Erythroblast (primary cell): ENCODE data around the gene ARSB.

Source experiments
- DNase-seq, 2 experiments: peaks; one replicate each; lab custom pipeline; 2025; lab: John Stamatoyannopoulos, UW
- GATA1 ChIP-seq: IDR thresholded peaks from 2 replicates; pipeline ENCODE4 v1.6.1; 2011; ENCODE audit warnings: low read depth, mild to moderate bottlenecking, control low read depth, low read length, moderate library complexity
- POLR2A ChIP-seq: IDR thresholded peaks from 2 replicates; pipeline ENCODE4 v1.6.1; 2011; ENCODE audit warnings: mild to moderate bottlenecking, low read length

The ARSB gene

GRCh38 chr5:78908173-78909061 is 76.7 kb downstream of the ARSB start:
- no peak for DNase-seq
- TF ChIP-seq GATA1: no peak
- no peak for TF ChIP-seq POLR2A

- TF ChIP-seq POLR2A: no peak
- TF ChIP-seq GATA1: no peak
These were observed 77.7 kb downstream of the ARSB start for GRCh38 chr5:78907255-78907891.

DNA sequence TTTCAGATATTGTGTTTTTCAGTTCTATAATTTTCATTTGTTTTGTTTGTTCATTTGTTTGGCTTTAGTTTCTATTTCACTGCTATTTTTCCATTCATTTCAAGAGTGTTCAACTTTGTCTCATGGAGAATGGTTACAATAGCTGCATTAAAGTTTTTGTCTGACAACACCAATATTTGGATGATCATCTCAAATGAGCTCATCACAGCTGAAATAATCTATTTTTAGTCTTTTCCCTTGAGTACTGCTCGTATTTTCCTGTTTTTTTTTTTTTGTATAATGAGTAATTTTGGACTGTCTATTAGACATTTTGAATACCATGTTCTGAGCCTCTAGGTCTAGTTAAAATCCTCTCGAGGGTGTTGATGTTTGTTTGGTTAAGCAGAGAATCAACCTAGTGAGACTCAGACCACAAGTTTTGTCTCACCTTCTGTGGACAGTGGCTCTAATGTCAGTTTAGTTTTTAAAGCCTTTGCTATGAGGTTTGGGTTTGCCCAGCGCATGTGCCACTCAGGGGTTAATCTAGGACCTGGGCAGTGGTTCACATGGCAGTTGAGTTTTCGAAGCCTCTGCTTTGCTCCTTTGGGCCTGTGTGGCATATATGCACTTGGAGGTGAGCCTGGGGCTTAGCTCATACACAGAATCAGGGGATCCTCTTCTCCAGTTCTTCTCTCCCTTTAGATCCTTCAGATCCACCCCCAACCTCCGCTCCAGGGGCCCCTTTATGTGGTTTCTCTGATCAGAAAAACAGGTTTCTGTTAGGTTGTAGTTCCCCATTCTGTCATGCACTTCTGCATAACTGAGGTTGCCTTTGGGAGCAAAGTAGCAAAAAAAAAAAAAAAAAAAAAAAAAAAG is 79.8 kb downstream of the ARSB start:
- TF ChIP-seq POLR2A (no peak), GATA1 (no peak)
- DNase-seq: no peak

More at GRCh38 chr5:78907255-78907891, 77.7 kb downstream of the ARSB start:
- no peak for DNase-seq

GRCh38 chr5:78903861-78904260 is 81.2 kb downstream of the ARSB start:
- TF ChIP-seq GATA1 (no peak), POLR2A (no peak)
- no peak for DNase-seq

DNA sequence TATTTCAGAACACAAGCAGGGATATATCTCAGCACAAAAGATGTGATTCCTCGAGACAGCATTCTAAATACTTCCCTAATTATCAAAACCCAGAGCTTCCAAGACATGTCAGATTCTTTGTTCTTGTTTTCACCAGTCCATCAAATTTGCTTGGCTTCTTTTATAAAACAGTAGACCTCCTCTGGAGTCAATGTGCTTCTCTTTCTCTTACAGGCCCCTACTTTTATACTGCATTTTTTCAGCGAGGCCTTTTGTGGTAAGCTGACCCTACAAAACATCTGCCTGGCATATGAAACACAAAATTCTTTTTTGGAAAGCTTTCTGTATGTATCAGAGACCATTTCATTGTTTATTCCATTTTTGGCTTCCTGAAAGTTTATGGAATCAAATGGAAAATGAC is 81.8 kb downstream of the ARSB start:
- TF ChIP-seq GATA1 (no peak), POLR2A (no peak)
- DNase-seq: no peak

DNA sequence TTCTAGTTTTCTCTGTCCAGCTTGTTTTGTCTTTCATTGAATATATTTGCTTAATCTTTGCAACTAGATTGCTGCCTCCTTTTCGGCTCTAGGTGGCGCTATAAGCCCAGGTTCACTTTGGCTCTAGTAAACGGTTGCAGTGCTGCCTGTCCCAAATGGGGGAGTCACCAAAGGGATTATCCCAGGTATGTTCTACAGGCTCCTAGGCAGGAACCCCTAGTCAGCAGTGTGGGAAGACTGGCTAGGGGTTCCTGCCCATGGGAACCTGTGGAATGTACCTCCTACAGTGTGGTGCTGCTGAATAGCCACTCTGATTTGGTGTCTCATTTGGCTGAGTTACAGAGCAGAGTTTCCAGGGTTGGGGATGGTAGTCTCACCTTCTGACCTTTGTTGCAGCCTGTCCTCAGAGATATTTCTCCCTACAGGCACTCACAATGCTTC is 85.2 kb downstream of the ARSB start:
- peak; percentile 62 to 79 for DNase-seq
- TF ChIP-seq GATA1 (no peak), POLR2A (no peak)

GRCh38 chr5:78896132-78896531 is 89.0 kb downstream of the ARSB start:
- no peak for DNase-seq
- TF ChIP-seq GATA1 (no peak), POLR2A (no peak)

- TF ChIP-seq POLR2A (no peak), GATA1 (no peak)
- no peak for DNase-seq
These were observed 89.5 kb downstream of the ARSB start for GRCh38 chr5:78895616-78896015.

DNA sequence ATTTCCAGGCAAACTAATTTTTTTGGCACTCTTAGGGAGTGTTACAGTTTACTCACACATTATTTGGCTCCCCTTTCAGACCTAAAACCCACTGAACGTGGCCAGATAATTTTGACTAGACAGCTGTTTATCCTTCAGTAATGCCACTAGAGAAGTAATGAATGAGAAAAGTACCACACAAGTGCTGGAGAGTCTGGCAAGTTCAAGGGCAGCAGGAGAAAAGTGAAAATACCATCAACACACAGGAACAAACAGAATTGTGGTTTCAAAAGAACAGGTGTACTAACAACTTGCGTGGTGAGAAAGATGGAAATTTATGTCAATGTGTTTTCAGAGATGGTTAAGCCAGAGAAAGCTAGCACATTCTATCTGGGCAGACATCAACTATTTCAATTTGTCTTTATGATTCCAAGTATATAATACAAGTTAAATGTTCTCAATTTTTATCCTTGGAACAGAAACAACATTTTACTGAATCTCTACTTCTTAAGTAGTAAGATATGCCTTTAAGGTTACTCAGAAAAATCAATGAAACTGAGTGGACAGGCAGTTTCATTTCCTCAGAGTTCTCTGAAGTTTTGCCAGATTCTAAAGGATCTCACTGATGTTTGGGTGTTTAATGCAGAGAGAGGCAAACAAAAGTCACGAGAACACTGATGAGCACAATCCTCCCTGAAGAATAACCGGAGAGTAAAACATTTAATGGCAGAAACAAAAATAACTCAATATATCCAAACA is 91.0 kb downstream of the ARSB start:
- no peak for DNase-seq
- TF ChIP-seq GATA1 (no peak), POLR2A (no peak)

DNA sequence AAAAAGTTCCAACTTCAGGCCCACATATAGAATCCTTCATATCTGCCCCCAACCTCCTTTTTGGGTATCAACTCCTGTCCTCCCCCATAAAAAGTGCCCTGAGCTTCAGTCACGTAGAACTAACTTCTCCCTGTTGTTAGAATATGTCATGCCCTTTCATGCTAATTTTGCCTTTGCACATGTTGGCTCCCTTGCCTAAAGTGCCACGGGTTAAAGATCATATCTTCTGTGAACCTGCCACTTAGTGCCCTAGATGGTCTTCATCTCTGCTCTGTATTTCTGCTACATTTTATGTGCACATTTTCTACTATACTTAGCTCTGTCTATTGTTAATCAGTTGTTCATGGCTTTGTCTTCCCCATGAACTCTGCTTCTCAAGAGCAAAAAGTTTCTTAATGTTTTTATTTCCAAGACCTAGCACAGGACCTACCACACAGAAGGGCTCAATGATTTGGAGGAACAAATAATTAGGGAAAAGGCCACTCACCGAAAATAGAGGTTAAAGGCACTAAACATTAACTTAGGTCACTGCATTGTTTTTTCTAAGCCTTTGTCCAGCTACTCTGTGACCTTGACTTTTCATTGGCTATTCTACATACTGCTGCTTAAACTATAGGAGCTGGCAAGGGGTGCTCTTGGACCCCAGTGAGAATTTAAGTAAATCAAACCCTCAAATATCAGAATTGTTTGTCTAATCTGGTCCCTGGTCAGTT is 94.3 kb downstream of the ARSB start:
- TF ChIP-seq GATA1 (no peak), POLR2A (no peak)
- no peak for DNase-seq

- no peak for TF ChIP-seq POLR2A
- no peak for TF ChIP-seq GATA1
- no peak for DNase-seq
These were observed 95.6 kb downstream of the ARSB start for GRCh38 chr5:78889369-78890140.

DNA sequence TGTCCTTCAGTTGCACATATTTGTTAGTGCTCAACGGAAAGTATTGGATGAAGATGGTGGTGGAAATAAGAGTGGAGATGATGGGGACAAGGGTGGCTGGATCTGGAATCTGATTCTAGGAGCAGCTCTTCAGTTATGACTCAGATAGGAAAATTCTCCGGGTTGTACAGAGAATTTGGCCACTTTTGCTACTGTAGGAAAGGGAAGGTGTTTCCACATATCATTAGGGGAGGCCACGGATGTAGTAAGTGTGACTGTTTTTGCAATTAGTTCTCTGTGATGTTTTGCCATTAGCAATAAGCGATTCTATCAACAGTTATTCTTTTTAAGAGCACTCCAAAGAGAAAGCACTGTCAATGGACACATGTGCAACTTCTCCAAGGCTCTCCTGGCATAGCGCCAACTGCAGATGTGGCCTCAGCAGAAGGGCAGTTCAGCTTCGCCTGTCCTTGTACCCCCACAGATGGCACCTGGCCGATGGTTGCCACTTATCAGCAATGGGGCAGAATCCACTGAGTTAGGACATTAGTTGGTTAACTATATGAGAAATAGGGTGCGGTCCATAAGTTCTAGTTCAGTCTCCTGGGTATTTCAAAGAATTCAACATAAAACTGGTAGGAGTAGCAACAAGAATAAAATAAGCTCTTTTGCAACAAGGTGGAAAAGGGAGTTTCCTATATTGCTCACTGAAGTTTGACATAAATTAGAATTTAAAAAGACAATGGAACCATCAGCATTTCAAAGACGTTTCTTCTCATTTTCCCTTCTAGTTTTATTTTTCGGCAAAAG is 96.3 kb downstream of the ARSB start:
- DNase-seq: peak; percentile 15 to 25
- no peak for TF ChIP-seq POLR2A
- TF ChIP-seq GATA1: no peak
